Stimulated activated CD4-positive, alpha-beta T cell treated with anti-CD3 and anti-CD28 coated beads, Interleukin-1b, Interleukin-23, amount 100 ng/mL, for 24 hours (primary cell): ENCODE measurements around the gene KRTAP29-1.
"Not testable (repeated sequence)": the region's sequence is repeated elsewhere in the genome, so short reads cannot be mapped to it uniquely, and the experiment has no call there.

Experiments used
- DNase-seq, 4 experiments: peaks; one replicate each; pipeline ENCODE4 v3.0.0-alpha.2; 2020; ENCODE audit warnings: low read depth in 4 of 4, low spot score in 1 of 4

KRTAP29-1 gene

DNA sequence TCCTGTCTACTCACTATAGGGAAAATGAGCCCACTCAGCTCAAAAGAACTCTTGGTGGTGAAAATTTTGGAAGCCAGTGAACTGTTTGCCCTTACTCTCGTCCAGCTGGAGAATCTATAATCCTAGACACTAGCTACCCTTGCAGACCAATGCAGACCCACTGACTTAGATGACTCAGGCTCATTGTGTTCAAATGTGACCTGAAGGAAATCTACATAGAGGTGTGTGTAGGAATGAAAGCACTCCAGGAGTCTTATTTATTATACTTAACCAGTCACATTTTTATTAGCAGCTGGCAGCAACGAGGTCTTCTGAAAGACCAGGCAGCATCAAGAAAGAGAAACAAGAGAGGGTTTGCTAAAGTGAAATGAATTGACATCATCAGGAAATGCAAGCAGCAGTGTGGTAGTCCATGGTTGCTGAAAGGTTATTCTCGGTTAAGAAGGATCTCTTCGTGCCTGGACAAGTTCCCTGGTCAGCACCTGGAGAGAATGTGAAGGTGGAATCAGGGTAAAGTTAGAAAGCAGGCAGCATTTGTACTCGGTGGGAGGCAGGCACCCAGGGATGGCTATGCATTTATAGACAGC, 1.4 kb downstream of the KRTAP29-1 start:
- no peak for DNase-seq

DNA sequence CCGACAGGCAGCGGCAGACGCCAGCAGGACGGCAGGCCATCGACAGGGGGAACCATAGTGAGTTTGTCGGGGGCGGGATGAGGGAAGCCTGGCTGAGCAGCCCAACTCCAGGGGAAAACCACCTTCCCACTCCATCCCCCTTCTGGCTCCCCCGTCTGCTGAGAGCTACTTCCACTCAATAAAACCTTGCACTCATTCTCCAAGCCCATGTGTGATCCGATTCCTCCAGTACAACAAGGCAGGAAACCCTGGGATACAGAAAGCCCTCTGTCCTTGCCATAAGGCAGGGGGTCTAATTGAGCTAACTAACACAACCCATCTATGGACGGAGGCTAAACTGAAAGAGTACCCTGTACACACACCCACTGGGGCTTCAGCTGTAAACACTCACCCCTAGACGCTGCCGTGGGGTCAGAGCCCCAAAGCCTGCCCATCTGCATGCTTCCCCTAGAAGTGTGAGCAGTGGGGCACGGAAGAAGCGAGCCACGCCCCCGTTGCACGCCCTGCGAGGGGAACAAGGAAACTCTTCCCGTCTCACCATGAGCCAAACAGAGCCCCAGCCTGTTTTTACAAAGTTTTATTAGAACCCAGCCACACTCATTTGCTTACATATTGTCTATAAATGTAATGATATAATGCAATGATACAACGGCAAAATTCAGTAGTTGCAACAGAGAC, 4.1 kb downstream of the KRTAP29-1 start:
- DNase-seq = no peak

DNA sequence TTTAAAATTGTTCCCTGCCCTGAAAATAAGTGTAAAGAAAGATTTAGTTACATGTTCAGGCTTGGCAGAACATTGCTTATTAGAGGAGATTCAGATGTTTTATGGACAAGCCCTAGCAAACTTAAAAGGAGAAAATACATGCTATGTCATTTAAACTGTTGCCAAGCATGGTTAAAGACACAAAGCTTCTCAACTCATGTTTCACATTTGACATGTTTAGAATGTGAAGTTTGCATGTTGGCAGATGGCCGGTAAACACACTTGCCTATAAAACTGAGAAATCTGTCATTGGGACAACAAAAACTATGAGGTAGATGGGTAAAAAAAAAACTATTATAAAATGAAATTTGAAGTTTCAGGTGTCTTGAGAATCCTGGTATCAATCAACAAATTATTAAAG, 5.8 kb downstream of the KRTAP29-1 start:
- DNase-seq = no peak

DNA sequence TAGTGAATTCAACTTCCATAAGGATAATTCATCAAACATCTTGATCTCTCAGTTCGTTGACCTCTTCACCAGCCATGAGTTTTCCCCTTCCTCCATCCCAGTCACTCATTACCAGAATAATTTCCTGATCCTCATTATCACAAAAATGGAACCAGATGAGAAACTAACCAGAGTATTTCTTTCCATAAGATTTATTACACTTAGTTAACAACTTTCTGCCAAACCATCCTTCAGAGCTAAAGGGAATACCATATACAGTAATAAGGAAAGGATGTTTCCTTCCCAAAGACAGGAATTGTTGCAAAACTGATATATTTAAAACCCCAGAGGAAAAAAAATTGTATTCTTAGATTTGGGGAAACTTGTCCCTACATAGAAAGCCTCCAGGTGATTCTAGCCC, 8.6 kb downstream of the KRTAP29-1 start:
- no peak for DNase-seq

DNA sequence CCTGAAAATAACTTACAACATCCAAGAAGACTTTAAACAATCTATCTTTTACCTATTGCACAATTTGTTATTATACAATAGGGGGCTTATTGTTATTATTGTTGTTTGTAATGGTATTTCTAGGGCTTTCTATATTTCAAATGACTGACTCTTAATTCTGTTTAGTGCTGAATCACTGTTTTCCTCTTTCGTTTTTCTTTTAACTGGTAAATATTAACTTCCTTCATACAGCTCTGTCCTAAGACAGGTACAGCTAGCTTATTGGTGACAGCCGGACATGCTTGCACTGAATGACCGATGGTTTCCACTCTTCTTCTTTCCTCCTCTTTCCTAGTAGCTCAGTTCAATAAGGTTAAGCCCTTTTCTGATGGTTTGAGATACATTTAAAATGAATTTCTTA, 15.6 kb downstream of the KRTAP29-1 start:
- no peak for DNase-seq

DNA sequence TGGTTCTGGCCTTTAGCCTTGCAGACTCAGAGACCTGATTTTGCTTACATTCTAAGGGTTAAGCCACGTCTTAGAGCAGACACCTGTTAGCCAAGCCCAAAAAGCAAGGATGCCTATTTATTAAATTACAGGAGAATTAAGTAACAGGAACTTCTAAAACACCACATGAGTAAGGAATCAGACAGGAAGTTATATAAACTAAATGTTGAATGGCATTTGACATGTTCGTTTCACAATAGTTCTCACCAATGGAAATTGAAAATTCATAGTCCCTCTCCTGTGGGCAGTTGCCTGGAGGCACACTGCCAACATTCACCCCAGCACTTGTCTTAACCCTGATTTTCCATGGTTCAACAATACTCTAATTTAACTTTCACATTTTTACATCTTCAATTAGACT, 18.1 kb downstream of the KRTAP29-1 start:
- no peak for DNase-seq

DNA sequence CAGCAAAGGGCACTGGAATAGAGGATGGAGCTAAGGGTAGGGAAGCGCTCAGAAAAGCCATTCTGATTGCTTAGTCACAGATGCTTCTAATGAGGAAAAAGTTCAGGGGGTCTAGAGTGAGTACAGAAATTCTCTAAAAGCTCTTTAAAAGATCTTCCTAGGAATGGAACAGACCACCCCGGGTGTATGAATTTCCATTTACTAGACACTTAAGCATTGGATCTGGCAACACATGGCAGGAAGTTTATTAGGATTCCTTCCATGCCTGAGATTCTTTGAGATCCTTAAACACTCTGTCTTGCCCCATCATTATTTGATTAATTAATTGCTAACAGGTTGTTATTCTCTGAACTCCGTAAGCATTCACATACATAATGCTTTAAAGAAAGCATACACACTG, 18.6 kb downstream of the KRTAP29-1 start:
- no peak for DNase-seq

DNA sequence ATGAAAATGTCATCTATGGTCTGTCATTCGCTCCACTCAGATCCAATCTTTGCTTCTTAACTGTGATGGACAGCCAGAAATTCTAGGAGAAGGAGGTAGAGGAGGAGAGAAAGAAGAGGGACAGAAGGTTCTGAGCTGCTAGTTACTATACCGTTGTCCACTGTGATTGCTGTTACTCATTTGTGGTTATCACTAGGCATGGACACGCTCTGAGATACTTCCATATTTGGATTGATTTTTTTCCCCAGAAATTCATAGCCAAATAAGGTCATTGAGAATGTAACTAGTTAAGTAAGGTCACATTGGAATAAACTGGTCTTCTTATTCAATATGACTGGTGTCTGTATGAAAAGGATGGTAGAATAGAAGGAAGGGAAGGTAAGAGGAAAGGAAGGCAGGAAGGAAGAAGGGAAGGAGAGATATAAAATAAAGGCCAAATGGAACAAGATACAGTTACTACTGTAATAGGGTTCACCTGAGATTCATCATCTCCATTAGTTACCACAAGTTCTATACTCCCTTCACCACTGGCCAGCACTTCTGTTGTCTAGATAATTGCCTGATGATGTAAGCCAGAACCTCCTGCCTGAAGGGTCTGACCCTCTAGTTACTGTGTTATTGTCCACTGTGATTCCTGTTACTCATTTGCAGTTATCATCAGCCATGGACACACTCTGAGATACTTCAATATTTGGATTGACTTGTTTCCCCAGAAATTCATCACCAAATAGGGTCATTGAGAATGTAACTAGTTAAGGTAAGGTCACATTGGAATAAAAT, 24.3 kb downstream of the KRTAP29-1 start:
- DNase-seq = no peak

DNA sequence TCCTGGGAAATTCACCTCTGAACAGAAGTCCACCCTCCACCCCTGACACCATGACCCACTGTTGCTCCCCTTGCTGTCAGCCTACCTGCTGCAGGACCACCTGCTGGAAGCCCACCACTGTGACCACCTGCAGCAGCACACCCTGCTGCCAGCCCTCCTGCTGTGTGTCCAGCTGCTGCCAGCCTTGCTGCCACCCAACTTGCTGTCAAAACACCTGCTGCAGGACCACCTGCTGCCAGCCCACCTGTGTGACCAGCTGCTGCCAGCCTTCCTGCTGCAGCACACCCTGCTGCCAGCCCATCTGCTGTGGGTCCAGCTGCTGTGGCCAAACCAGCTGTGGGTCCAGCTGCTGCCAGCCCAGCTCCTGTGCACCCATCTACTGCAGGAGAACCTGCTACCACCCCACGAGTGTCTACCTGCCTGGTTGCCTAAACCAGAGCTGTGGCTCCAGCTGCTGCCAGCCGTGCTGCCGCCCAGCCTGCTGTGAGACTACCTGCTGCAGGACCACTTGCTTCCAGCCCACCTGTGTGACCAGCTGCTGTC, 26.9 kb downstream of the KRTAP29-1 start, which contains the start of gene KRTAP9-7:
Gene KRTAP9-7, plus strand, starts transcription at position 51 of the 543 bp plus-strand sequence. Its CDS starts 0 bp downstream, at position 51.
- DNase-seq = not testable (repeated sequence)

DNA sequence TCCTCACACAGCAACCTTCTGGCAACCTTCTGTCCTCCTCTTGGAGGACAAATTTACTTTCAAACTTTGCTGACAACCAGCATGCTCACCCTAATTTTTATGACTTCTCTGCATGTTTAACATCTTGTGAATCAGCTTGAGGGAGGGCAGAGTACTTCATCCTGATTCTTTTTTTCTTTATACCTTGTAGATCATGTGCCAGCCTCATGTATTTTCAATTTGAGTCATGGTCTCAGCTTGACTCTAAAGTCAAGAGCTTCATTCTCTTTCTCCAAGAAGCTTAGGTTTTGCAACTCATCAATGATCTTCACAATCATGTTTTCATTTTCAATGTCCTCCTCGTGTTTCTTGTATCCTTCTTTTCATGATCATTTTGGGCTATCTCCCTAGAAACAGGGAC, 30.8 kb downstream of the KRTAP29-1 start:
- no peak for DNase-seq

DNA sequence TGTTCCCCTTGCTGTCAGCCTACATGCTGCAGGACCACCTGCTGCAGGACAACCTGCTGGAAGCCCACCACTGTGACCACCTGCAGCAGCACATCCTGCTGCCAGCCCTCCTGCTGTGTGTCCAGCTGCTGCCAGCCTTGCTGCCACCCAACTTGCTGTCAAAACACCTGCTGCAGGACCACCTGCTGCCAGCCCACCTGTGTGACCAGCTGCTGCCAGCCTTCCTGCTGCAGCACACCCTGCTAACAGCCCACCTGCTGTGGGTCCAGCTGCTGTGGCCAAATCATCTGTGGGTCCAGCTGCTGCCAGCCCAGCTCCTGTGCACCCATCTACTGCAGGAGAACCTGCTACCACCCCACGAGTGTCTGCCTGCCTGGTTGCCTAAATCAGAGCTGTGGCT, 31.3 kb downstream of the KRTAP29-1 start:
- DNase-seq = not testable (repeated sequence)

DNA sequence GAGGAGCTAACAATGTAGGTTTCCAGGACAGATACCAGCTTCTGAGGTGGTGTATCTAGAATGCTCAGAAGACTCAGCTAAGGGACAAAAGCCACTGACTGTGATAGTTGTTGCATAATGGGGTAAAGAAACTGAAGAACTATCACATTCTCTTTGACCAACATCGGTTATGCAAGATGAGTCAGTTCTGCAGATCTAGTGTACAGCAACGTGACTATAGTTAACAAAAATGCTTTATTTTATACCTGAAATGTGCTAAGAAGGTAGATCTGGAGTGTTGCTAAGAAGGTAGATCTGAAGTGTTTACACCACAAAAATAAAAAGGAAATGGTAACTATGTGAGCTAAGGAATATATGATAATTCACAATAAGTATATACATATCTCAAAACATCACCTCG, 34.9 kb downstream of the KRTAP29-1 start:
- DNase-seq = no peak

DNA sequence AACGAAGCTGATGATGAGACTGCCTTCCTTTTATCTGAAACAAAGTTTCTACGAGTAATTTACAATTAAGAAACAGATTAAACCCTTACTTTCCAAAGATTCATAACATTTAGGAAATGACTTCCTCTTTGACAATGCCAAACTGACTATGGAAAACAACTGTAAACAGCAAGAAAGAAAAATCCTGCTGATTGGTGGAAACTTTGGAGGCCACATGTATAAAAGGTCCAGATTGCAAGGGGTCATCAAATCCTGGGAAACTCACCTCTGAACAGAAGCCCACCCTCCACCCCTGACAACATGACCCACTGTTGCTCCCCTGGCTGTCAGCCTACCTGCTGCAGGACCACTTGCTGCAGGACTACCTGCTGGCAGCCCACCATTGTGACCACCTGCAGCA, 37.6 kb downstream of the KRTAP29-1 start, which contains the start of gene KRTAP9-6:
Gene KRTAP9-6, plus strand, starts transcription at position 301 of the 400 bp plus-strand sequence. Its CDS starts 0 bp downstream, at position 301.
- no peak for DNase-seq

DNA sequence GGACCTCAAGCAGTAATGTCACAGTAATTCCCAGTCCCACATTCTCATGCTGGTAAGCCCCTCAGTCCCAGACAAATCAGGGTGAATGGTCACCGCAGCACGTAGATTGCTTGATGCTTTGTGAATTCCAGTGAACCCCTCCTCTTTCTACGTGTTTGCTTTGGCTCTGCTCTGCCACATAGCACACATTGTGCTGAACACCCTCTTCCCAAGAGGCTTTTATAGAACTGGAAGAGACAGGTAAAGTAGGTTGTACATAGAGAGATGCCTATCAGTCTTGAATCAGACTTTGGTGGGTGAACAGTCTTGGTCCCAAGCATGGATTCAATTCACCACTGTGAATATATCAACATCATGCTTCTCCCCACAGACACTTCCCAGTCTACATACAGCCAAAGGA, 38.1 kb downstream of the KRTAP29-1 start:
- DNase-seq = no peak

DNA sequence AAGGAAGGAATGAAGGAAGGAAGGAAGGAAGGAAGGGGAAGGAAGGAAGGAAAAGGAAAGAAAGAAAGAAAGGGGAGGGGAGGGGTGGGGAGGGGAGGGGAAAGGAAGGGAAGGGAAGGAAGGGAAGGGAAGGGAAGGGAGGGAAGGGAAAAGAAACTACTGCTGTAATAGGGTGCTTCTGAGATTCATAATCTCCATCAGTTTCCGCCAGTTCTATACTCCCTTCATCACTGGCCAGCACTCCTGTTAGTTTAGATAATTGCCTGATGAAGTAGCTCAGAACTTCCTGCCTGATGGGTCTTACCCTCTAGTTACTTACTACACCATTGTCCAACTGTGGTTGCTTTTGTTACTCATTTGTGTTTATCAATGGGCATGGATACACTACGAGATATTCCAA, 39.4 kb downstream of the KRTAP29-1 start:
- DNase-seq = no peak

DNA sequence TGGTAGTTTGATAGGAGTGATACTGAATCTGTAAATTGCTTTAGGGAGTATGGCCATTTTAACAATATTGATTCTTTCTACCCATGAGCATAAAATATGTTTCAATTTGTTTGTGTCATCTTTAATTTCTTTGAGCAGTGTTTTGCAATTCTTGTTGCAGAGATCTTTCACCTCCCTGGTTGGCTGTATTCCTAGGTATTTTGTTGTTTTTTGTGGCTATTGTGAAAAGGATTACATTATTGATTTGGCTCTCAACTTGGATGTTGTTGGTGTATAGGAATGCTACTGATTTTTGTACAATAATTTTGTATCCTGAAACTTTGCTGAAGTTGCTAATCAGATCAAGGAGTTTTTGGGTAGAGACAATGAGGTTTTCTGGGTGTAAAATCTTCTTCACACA, 44.2 kb downstream of the KRTAP29-1 start:
- DNase-seq = no peak

DNA sequence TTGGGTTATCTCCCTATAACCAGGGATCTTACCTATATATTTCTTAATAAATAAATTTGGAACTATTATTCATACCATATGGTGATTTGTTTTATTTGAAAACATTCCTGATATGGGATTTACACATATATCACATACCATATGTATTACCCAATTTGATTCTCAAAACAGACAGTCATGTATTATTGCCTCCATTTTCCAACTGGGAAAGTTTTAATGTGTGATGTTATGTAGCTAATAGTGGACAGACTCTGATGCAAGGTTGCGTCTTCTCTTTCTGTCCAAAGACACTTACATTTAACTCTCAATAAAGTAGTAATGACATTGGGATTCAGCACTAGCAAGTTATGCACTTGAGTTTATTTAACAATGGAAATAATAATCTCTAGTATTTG, 46.4 kb downstream of the KRTAP29-1 start:
- DNase-seq = no peak

DNA sequence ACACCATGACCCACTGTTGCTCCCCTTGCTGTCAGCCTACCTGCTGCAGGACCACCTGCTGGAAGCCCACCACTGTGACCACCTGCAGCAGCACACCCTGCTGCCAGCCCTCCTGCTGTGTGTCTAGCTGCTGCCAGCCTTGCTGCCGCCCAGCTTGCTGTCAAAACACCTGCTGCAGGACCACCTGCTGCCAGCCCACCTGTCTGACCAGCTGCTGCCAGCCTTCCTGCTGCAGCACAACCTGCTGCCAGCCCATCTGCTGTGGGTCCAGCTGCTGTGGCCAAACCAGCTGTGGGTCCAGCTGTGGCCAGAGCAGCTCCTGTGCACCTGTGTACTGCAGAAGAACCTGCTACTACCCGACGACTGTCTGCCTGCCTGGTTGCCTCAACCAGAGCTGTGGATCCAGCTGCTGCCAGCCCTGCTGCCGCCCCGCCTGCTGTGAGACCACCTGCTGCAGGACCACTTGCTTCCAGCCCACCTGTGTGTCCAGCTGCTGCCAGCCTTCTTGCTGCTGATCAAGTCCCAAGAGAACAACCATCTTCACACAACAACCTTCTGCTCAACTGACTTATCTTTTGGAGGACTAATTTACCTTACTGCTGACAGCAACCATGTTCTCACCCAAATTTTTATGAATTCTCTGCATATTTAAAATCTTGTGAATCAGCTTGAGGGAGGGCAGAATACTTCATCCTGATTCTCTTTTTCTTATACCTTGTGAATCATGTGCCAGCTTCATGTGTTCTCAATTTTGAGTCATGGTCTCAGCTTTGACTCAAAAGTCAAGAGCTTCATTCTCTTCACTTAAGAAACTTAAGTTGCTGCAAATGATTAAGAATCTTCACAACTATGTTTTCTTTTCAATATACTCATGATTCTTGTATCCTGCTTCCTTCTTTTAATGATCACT, 47.0 kb downstream of the KRTAP29-1 start, which contains the start of gene KRTAP9-9:
Gene KRTAP9-9, plus strand, starts transcription at position 4 of the 910 bp plus-strand sequence.
- not testable (repeated sequence) for DNase-seq

DNA sequence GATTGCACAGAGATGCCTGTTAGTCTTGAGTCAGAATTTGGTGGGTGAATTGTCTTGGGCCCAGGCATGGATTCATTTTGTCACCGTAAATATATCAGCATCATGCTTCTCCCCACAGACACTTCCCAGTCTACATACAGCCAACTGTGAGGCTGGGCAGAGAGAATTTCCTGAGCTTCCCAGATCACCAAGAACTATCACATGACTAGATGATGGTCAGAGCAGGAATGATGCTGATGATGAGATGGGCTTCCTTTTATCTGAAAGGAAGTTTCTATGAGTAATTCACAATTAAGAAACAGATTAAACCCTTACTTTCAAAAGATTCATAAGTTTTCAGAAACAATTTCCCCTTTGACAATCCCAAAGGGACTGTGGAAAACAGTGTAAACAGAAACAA, 47.8 kb downstream of the KRTAP29-1 start:
- DNase-seq = no peak
